HCT116 (cell line): Measurements from ENCODE around the gene USP7. TPM values are rescaled to one million over a fixed set of nuclear protein-coding genes. Genes with fewer than 3 reads are reported as not detected.

ENCODE experiments used
- ATAC-seq: fragments of 200-7000 bp; cut with Tn5 transposase; 2 replicates; pipeline ENCODE4 v1.9.1; 2020; ENCODE audit warnings: mild to moderate bottlenecking, moderate library complexity
- BruUV-seq: library from RNA; stranded (reverse); fragments of 400-500 nt; replicated peaks from 2 replicates; lab custom pipeline; 2021; lab: Mats Ljungman, UMichigan
- CTCF ChIA-PET: fragments of 300-600 bp; sonication (Branson Sonifier 250); formaldehyde crosslinking; loops from one replicate; lab custom pipeline; 2021; ENCODE audit warnings: antibody characterized with exemption; lab: Charles Lee
- POLR2A ChIA-PET: fragments of 300-600, 350-600 bp; sonication (Branson Sonifier 250); formaldehyde crosslinking; loops from one replicate; lab custom pipeline; 2021; ENCODE audit warnings: antibody characterized with exemption; lab: Charles Lee
- RAD21 ChIA-PET, 2 experiments: fragments of 300-600 bp; sonication (Branson Sonifier 250); formaldehyde crosslinking; loops; one replicate each; lab custom pipeline; 2023; ENCODE audit warnings: low total read pairs in 2 of 2; ENCODE audit not compliant: uncharacterized antibody in 2 of 2, unreplicated experiment in 2 of 2, low non-redundant PET in 1 of 2; lab: Charles Lee
- DNase-seq: peaks from one replicate; pipeline ENCODE4 v3.0.0-alpha.2; 2010; ENCODE audit warnings: low read depth, low spot score
- H2AFZ ChIP-seq: fragments of 200-600 bp; shearing (Covaris generic), sonication (generic); 2 replicates; pipeline ENCODE4 v1.6.1; 2017; ENCODE audit warnings: low read depth, mixed run types, mixed read lengths, antibody characterized with exemption, low read length; ENCODE audit not compliant: poor library complexity, severe bottlenecking
- H3K27ac ChIP-seq: 2 replicates; pipeline ENCODE4 v1.5.1; 2012; ENCODE audit warnings: low read depth, low read length
- H3K27me3 ChIP-seq: fragments of 200-600 bp; sonication (generic); 2 replicates; pipeline ENCODE4 v1.6.1; 2016; ENCODE audit warnings: mixed run types, low read length, mixed read lengths; ENCODE audit not compliant: insufficient read depth
- H3K36me3 ChIP-seq, 2 experiments: fragments of 200-500 bp in 1 of 2; fragments of 200-600 bp in 1 of 2; sonication (Bioruptor generic) in 1 of 2; sonication (generic) in 1 of 2; 2 replicates each; pipeline versions ENCODE4 v1.5.1 to v1.6.1; 2014 to 2016; ENCODE audit warnings: low read length in 2 of 2, inconsistent platforms in 1 of 2, mixed read lengths in 1 of 2, mixed run types in 1 of 2; ENCODE audit not compliant: insufficient read depth in 2 of 2, control insufficient read depth in 1 of 2
- H3K4me1 ChIP-seq, 2 experiments: fragments of 200-600 bp in 1 of 2; sonication (generic) in 1 of 2; 2 replicates each; pipeline versions ENCODE4 v1.5.1 to v1.6.1; 2012 to 2017; ENCODE audit warnings: low read length in 2 of 2, inconsistent platforms in 1 of 2, mild to moderate bottlenecking in 1 of 2, mixed read lengths in 1 of 2, mixed run types in 1 of 2, moderate library complexity in 1 of 2; ENCODE audit not compliant: insufficient read depth in 2 of 2, control insufficient read depth in 1 of 2
- H3K4me2 ChIP-seq: fragments of 200-600 bp; sonication (generic); 2 replicates; pipeline ENCODE4 v1.6.1; 2017; ENCODE audit warnings: mixed run types, low read length, mixed read lengths
- H3K4me3 ChIP-seq, 2 experiments: fragments of 200-600 bp in 1 of 2; sonication (generic) in 1 of 2; replicated peaks in 1 of 2; 2 replicates each; pipeline ENCODE4 v1.5.1; 2011 to 2016; ENCODE audit warnings: low read length in 2 of 2, control low read depth in 1 of 2, low read depth in 1 of 2, mild to moderate bottlenecking in 1 of 2, mixed read lengths in 1 of 2, mixed run types in 1 of 2
- H3K79me2 ChIP-seq: fragments of 200-600 bp; sonication (generic); 2 replicates; pipeline ENCODE4 v1.6.1; 2017; ENCODE audit warnings: mild to moderate bottlenecking, mixed run types, low read length, moderate library complexity, mixed read lengths; ENCODE audit not compliant: insufficient read depth
- H3K9ac ChIP-seq: fragments of 200-600 bp; sonication (generic); 2 replicates; pipeline ENCODE4 v1.6.1; 2016; ENCODE audit warnings: low read length, mixed read lengths
- H3K9me2 ChIP-seq: fragments of 200-600 bp; sonication (generic), shearing (Covaris generic); 2 replicates; pipeline ENCODE4 v1.6.1; 2017; ENCODE audit warnings: mixed run types, mild to moderate bottlenecking, moderate library complexity; ENCODE audit not compliant: insufficient read depth
- H3K9me3 ChIP-seq, 2 experiments: fragments of 200-500 bp in 1 of 2; fragments of 200-600 bp in 1 of 2; sonication (Bioruptor generic) in 1 of 2; sonication (generic) in 1 of 2; 2 replicates each; pipeline ENCODE4 v1.6.1; 2014 to 2017; ENCODE audit warnings: low read length in 2 of 2, mixed read lengths in 2 of 2, inconsistent platforms in 1 of 2, low read depth in 1 of 2, mild to moderate bottlenecking in 1 of 2, mixed run types in 1 of 2, moderate library complexity in 1 of 2; ENCODE audit not compliant: control insufficient read depth in 1 of 2, insufficient read depth in 1 of 2
- H4K20me1 ChIP-seq: fragments of 200-600 bp; sonication (generic), shearing (Covaris generic); 2 replicates; pipeline ENCODE4 v1.6.1; 2017; ENCODE audit warnings: mixed run types, mild to moderate bottlenecking, moderate library complexity; ENCODE audit not compliant: insufficient read depth
- ATF3 ChIP-seq: IDR thresholded peaks from 2 replicates; pipeline ENCODE4 v1.6.1; 2012
- CEBPB ChIP-seq: IDR thresholded peaks from 2 replicates; pipeline ENCODE4 v1.6.1; 2012; ENCODE audit warnings: low read depth
- EGR1 ChIP-seq: IDR thresholded peaks from 2 replicates; pipeline ENCODE4 v1.6.1; 2012; ENCODE audit warnings: low read depth
- ELF1 ChIP-seq: IDR thresholded peaks from 2 replicates; pipeline ENCODE4 v1.6.1; 2012; ENCODE audit warnings: low read depth, borderline replicate concordance
- EZH2 ChIP-seq: fragments of 200-600 bp; sonication (generic); IDR thresholded peaks from 2 replicates; pipeline ENCODE4 v1.6.1; 2017; ENCODE audit warnings: antibody characterized with exemption, mixed run types
- EZH2phosphoT487 ChIP-seq: fragments of 200-600 bp; IDR thresholded peaks from 2 replicates; pipeline ENCODE4 v1.6.1; 2018; ENCODE audit warnings: antibody characterized with exemption, borderline replicate concordance
- FOSL1 ChIP-seq: IDR thresholded peaks from 2 replicates; pipeline ENCODE4 v1.6.1; 2012; ENCODE audit warnings: low read depth
- JUND ChIP-seq: IDR thresholded peaks from 2 replicates; pipeline ENCODE4 v1.6.1; 2012
- MAX ChIP-seq: IDR thresholded peaks from 2 replicates; pipeline ENCODE4 v1.6.1; 2012
- POLR2AphosphoS5 ChIP-seq: IDR thresholded peaks from 2 replicates; pipeline ENCODE4 v1.6.1; 2011; ENCODE audit warnings: mild to moderate bottlenecking, low read depth, low read length, moderate library complexity
- RAD21 ChIP-seq: IDR thresholded peaks from 2 replicates; pipeline ENCODE4 v1.6.1; 2012; ENCODE audit warnings: low read depth, mild to moderate bottlenecking
- SIN3A ChIP-seq: IDR thresholded peaks from 2 replicates; pipeline ENCODE4 v1.6.1; 2012; ENCODE audit warnings: low read depth
- SP1 ChIP-seq: IDR thresholded peaks from 2 replicates; pipeline ENCODE4 v1.6.1; 2012; ENCODE audit warnings: low read depth
- SRF ChIP-seq: IDR thresholded peaks from 2 replicates; pipeline ENCODE4 v1.6.1; 2012; ENCODE audit warnings: low read depth
- TCF7L2 ChIP-seq: IDR thresholded peaks from 2 replicates; pipeline ENCODE4 v1.7.0; 2011; ENCODE audit warnings: borderline replicate concordance, inconsistent platforms; ENCODE audit not compliant: insufficient read depth, insufficient read length; ENCODE audit errors: extremely low read depth
- YY1 ChIP-seq: IDR thresholded peaks from 2 replicates; pipeline ENCODE4 v1.6.1; 2011; ENCODE audit warnings: low read length, low read depth, moderate library complexity, mild to moderate bottlenecking; ENCODE audit not compliant: insufficient replicate concordance; ENCODE audit errors: extremely low read depth
- ZNF274 ChIP-seq: fragments of 200-500 bp; sonication (Bioruptor generic); IDR thresholded peaks from 2 replicates; pipeline ENCODE4 v1.6.1; 2014; ENCODE audit warnings: mild to moderate bottlenecking, low read depth, low read length, inconsistent platforms
- intact Hi-C: fragments of 100-400 bp; cut with micrococcal nuclease; formaldehyde crosslinking; loops from 2 replicates; pipeline ENCODE4 v1.10.0; 2022
- total RNA-seq: library from RNA; stranded (reverse); gene quantifications from one replicate; pipeline ENCODE4 v1.2.1, GENCODE V29; 2021; ENCODE audit not compliant: unreplicated experiment
- TF ChIP-seq, protein P1 (sequence below): IDR thresholded peaks from 2 replicates; pipeline ENCODE4 v1.6.1; 2012; ENCODE audit warnings: low read depth
- TF ChIP-seq, protein P2 (sequence below): IDR thresholded peaks from 2 replicates; pipeline ENCODE4 v1.6.1; 2011; ENCODE audit warnings: mild to moderate bottlenecking, low read length, moderate library complexity; ENCODE audit not compliant: insufficient replicate concordance; ENCODE audit errors: extremely low read depth

The USP7 gene
- total RNA-seq, 1 experiment from 2014 or later = 154 TPM

- Histone ChIP-seq H3K4me1 (peaks cover 0 to 14% of the 10 kb centered on the region in 2 experiments; a peak in 2 of 4 replicates), H2AFZ (no peak overlapping the region), H3K4me2 (no peak overlapping the region), H3K4me3 (no peak overlapping the region), H3K9me3 (no peaks in the 10 kb centered on the region), H3K9me2 (no peaks in the 10 kb centered on the region), H3K36me3 (no peaks in the 10 kb centered on the region), H3K9ac (no peak overlapping the region), H3K27me3 (no peaks in the 10 kb centered on the region), H4K20me1 (no peaks in the 10 kb centered on the region), H3K79me2 (no peaks in the 10 kb centered on the region)
- POLR2A ChIA-PET = no interaction called here
- ATAC-seq (no peak), DNase-seq (no peak)
- intact Hi-C loops = no loop called here
- RAD21 ChIA-PET = no interaction called here
- no TSS peak for BruUV-seq
- CTCF ChIA-PET = no interaction called here
- TF ChIP-seq YY1 = no peak
- TF ChIP-seq EGR1 = no peak
- TF ChIP-seq CEBPB = no peak
- TF ChIP-seq EZH2phosphoT487 = no peak
- TF ChIP-seq JUND = no peak
- TF ChIP-seq, protein P1, sequence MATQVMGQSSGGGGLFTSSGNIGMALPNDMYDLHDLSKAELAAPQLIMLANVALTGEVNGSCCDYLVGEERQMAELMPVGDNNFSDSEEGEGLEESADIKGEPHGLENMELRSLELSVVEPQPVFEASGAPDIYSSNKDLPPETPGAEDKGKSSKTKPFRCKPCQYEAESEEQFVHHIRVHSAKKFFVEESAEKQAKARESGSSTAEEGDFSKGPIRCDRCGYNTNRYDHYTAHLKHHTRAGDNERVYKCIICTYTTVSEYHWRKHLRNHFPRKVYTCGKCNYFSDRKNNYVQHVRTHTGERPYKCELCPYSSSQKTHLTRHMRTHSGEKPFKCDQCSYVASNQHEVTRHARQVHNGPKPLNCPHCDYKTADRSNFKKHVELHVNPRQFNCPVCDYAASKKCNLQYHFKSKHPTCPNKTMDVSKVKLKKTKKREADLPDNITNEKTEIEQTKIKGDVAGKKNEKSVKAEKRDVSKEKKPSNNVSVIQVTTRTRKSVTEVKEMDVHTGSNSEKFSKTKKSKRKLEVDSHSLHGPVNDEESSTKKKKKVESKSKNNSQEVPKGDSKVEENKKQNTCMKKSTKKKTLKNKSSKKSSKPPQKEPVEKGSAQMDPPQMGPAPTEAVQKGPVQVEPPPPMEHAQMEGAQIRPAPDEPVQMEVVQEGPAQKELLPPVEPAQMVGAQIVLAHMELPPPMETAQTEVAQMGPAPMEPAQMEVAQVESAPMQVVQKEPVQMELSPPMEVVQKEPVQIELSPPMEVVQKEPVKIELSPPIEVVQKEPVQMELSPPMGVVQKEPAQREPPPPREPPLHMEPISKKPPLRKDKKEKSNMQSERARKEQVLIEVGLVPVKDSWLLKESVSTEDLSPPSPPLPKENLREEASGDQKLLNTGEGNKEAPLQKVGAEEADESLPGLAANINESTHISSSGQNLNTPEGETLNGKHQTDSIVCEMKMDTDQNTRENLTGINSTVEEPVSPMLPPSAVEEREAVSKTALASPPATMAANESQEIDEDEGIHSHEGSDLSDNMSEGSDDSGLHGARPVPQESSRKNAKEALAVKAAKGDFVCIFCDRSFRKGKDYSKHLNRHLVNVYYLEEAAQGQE = no peak
- TF ChIP-seq, protein P2, sequence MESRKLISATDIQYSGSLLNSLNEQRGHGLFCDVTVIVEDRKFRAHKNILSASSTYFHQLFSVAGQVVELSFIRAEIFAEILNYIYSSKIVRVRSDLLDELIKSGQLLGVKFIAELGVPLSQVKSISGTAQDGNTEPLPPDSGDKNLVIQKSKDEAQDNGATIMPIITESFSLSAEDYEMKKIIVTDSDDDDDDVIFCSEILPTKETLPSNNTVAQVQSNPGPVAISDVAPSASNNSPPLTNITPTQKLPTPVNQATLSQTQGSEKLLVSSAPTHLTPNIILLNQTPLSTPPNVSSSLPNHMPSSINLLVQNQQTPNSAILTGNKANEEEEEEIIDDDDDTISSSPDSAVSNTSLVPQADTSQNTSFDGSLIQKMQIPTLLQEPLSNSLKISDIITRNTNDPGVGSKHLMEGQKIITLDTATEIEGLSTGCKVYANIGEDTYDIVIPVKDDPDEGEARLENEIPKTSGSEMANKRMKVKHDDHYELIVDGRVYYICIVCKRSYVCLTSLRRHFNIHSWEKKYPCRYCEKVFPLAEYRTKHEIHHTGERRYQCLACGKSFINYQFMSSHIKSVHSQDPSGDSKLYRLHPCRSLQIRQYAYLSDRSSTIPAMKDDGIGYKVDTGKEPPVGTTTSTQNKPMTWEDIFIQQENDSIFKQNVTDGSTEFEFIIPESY = no peak
- TF ChIP-seq FOSL1 = no peak
- TF ChIP-seq ELF1 = no peak
- no peak for TF ChIP-seq RAD21
- TF ChIP-seq TCF7L2 = no peak
- TF ChIP-seq SIN3A = no peak
- TF ChIP-seq SRF = no peak
- TF ChIP-seq POLR2AphosphoS5 = no peak
- TF ChIP-seq MAX = no peak
- no peak for TF ChIP-seq ZNF274
- no peak for TF ChIP-seq SP1
- TF ChIP-seq EZH2 = no peak
- TF ChIP-seq ATF3 = no peak
- TF ChIP-seq, all 23 proteins: peak for 0
- H3K27ac ChIP-seq = no peak overlapping the region
Measured at GRCh38 chr16:8971416-8971815, 7.7 kb upstream of the USP7 start.
